HepG2 (cell line): ENCODE measurements around the gene PLXNB2. TPM values are rescaled to one million over a fixed set of nuclear protein-coding genes. Genes with fewer than 3 reads are reported as not detected.

ENCODE experiments used
- ATAC-seq: fragments of 200-7000 bp; cut with Tn5 transposase; 3 replicates; pipeline ENCODE4 v1.9.1; 2020; ENCODE audit warnings: mild to moderate bottlenecking, moderate library complexity
- BruUV-seq: library from RNA; stranded (reverse); fragments of 400-500 nt; replicated peaks from 2 replicates; lab custom pipeline; 2021; lab: Mats Ljungman, UMichigan
- CTCF ChIA-PET: fragments of 300-600 bp; formaldehyde crosslinking; extraction: SDS; loops from one replicate; lab custom pipeline; 2021; ENCODE audit warnings: low total read pairs, inconsistent platforms, low intra/inter-chr PET ratio; lab: Yijun Ruan, JAX
- POLR2A ChIA-PET: fragments of 350-600 bp; sonication (Branson Sonifier 250); formaldehyde crosslinking; loops from one replicate; lab custom pipeline; 2020; ENCODE audit warnings: antibody characterized with exemption, inconsistent platforms; lab: Yijun Ruan, JAX
- DNase-seq: peaks from one replicate; pipeline ENCODE4 v3.0.0-alpha.2; 2015; ENCODE audit warnings: low spot score
- FAIRE-seq: peaks from 3 replicates; lab custom pipeline; 2011; peaks lifted over from hg19 to GRCh38; lab: Jason Lieb, UNC
- H2AFZ ChIP-seq: one replicate; pipeline ENCODE4 v1.6.1; 2011; ENCODE audit warnings: low read length, inconsistent platforms
- H3K27ac ChIP-seq: fragments of 300-600 bp; 3 replicates; pipeline ENCODE4 v1.8.0; 2011; ENCODE audit warnings: mixed run types, mild to moderate bottlenecking, mixed read lengths, low read length, inconsistent platforms; ENCODE audit not compliant: insufficient read depth; ENCODE audit errors: extremely low read length
- H3K27me3 ChIP-seq, 2 experiments: fragments of 200-600 bp in 1 of 2; 2 replicates in 1 of 2; 3 replicates in 1 of 2; pipeline versions ENCODE4 v1.6.0 to v1.8.0; 2011; ENCODE audit warnings: low read length in 2 of 2, mild to moderate bottlenecking in 2 of 2, moderate library complexity in 2 of 2, inconsistent platforms in 1 of 2; ENCODE audit not compliant: insufficient read depth in 2 of 2, control insufficient read depth in 1 of 2
- H3K36me3 ChIP-seq, 2 experiments: fragments of 200-600 bp in 1 of 2; replicated peaks in 1 of 2; 2 replicates in 1 of 2; 3 replicates in 1 of 2; pipeline versions ENCODE4 v1.5.1 to v1.8.0; 2011; ENCODE audit warnings: low read length in 2 of 2, inconsistent platforms in 1 of 2; ENCODE audit not compliant: insufficient read depth in 2 of 2, control insufficient read depth in 1 of 2
- H3K4me1 ChIP-seq: 2 replicates; pipeline ENCODE4 v1.5.1; 2012; ENCODE audit warnings: low read length, inconsistent platforms; ENCODE audit not compliant: insufficient read depth
- H3K4me2 ChIP-seq: 2 replicates; pipeline ENCODE4 v1.6.0; 2011; ENCODE audit warnings: low read depth, low read length, inconsistent platforms
- H3K4me3 ChIP-seq, 3 experiments: fragments of 200-600 bp in 1 of 3; sonication (generic), shearing (Covaris generic) in 1 of 3; replicated peaks in 1 of 3; 2 replicates each; pipeline ENCODE4 v1.5.1; 2011 to 2016; ENCODE audit warnings: low read length in 3 of 3, inconsistent platforms in 2 of 3, low read depth in 2 of 3, mild to moderate bottlenecking in 2 of 3, control low read depth in 1 of 3, mixed read lengths in 1 of 3; ENCODE audit not compliant: insufficient read depth in 1 of 3
- H3K79me2 ChIP-seq: one replicate; pipeline ENCODE4 v1.6.1; 2011; ENCODE audit warnings: low read length, inconsistent platforms; ENCODE audit not compliant: insufficient read depth
- H3K9ac ChIP-seq: 2 replicates; pipeline ENCODE4 v1.6.0; 2011; ENCODE audit warnings: mild to moderate bottlenecking, low read depth, low read length, inconsistent platforms; ENCODE audit not compliant: insufficient read depth
- H3K9me3 ChIP-seq: 2 replicates; pipeline ENCODE4 v1.5.1; 2012; ENCODE audit warnings: mild to moderate bottlenecking, low read length
- H4K20me1 ChIP-seq: 2 replicates; pipeline ENCODE4 v1.6.0; 2011; ENCODE audit warnings: inconsistent platforms, mild to moderate bottlenecking, low read length, moderate library complexity; ENCODE audit not compliant: insufficient read depth
- DNMT1 ChIP-seq: sonication (generic); formaldehyde crosslinking; IDR thresholded peaks from 2 replicates; pipeline ENCODE4 v1.5.1; 2020; ENCODE audit warnings: mild to moderate bottlenecking, missing genetic modification reagents
- ELF1 ChIP-seq: sonication (generic); formaldehyde crosslinking; IDR thresholded peaks from 2 replicates; pipeline ENCODE4 v1.4.0; 2020; ENCODE audit warnings: missing genetic modification reagents
- ELK4 ChIP-seq: sonication (generic); formaldehyde crosslinking; IDR thresholded peaks from 2 replicates; pipeline ENCODE4 v1.9.0; 2021; ENCODE audit warnings: missing genetic modification reagents, borderline replicate concordance
- HMG20B ChIP-seq: conservative IDR thresholded peaks from 2 replicates; pipeline ENCODE4 v1.6.1; 2016; ENCODE audit warnings: missing genetic modification reagents, missing compliant biosample characterization
- HOXA5 ChIP-seq: sonication (generic); formaldehyde crosslinking; IDR thresholded peaks from 2 replicates; pipeline ENCODE4 v1.4.0; 2020; ENCODE audit warnings: missing genetic modification reagents
- MBD4 ChIP-seq: IDR thresholded peaks from 2 replicates; pipeline ENCODE4 v1.6.1; 2012; ENCODE audit warnings: low read length, inconsistent platforms, borderline replicate concordance
- THYN1 ChIP-seq: sonication (generic); formaldehyde crosslinking; IDR thresholded peaks from 2 replicates; pipeline ENCODE4 v1.8.1; 2023; ENCODE audit warnings: low read depth, mild to moderate bottlenecking, moderate library complexity, missing genetic modification reagents, borderline replicate concordance
- ZNF138 ChIP-seq: sonication (generic); formaldehyde crosslinking; IDR thresholded peaks from 2 replicates; pipeline ENCODE4 v1.5.0; 2020; ENCODE audit warnings: mild to moderate bottlenecking, low read depth, missing genetic modification reagents
- ZNF335 ChIP-seq: sonication (generic); formaldehyde crosslinking; IDR thresholded peaks from 2 replicates; pipeline ENCODE4 v1.4.0; 2020; ENCODE audit warnings: missing genetic modification reagents
- ZNF33A ChIP-seq: sonication (generic); formaldehyde crosslinking; IDR thresholded peaks from 2 replicates; pipeline ENCODE4 v1.5.1; 2020; ENCODE audit warnings: missing genetic modification reagents, mild to moderate bottlenecking, moderate library complexity, borderline replicate concordance
- ZNF484 ChIP-seq: sonication (generic); formaldehyde crosslinking; IDR thresholded peaks from 2 replicates; pipeline ENCODE4 v1.5.1; 2020; ENCODE audit warnings: mild to moderate bottlenecking, low read depth, missing genetic modification reagents, borderline replicate concordance
- ZNF496 ChIP-seq: sonication (generic); formaldehyde crosslinking; IDR thresholded peaks from 2 replicates; pipeline ENCODE4 v1.8.1; 2023; ENCODE audit warnings: mild to moderate bottlenecking, moderate library complexity, missing genetic modification reagents; ENCODE audit not compliant: insufficient replicate concordance
- WGBS: methylation state at CpG from one replicate; pipeline ENCODE4 v1.1.6; 2017; ENCODE audit warnings: low lambda C conversion rate; 5-methylcytosine and 5-hydroxymethylcytosine counted together
- in situ Hi-C: cut with HindIII; loops from 2 replicates; pipeline ENCODE4 v1.10.0; 2017; ENCODE audit warnings: low pct_unique_long_range_greater_than_20kb; ENCODE audit not compliant: extremely low pct_ligation_motif_present
- intact Hi-C: fragments of 100-400 bp; cut with micrococcal nuclease; formaldehyde crosslinking; loops from one replicate; pipeline ENCODE4 v1.10.0; 2022; ENCODE audit not compliant: unreplicated experiment
- polyA plus RNA-seq, 8 experiments: library from polyadenylated mRNA; depleted of rRNA in 3 of 8; stranded (reverse) in 7 of 8; unstranded in 1 of 8; fragments of >200 nt; fragmentation: Illumina TruSeq in 4 of 8; extraction: Trizol in 4 of 8; gene quantifications; 2 replicates each; pipeline versions ENCODE4 v1.2.1 to v1.2.3, GENCODE V29; 2011 to 2016; ENCODE audit warnings: low read depth in 4 of 8, missing spikeins in 1 of 8, mixed read lengths in 1 of 8; ENCODE audit not compliant: insufficient read depth in 1 of 8
- total RNA-seq, 5 experiments: library from RNA; depleted of rRNA; stranded (reverse); fragments of >200 nt; fragmentation: Illumina TruSeq; extraction: Trizol; gene quantifications; 2 replicates each; pipeline ENCODE4 v1.2.3, GENCODE V29; 2016; ENCODE audit warnings: low read depth in 1 of 5
- TF ChIP-seq, protein P1 (sequence below), 2 experiments: IDR thresholded peaks; 2 replicates each; pipeline ENCODE4 v1.6.1; 2011 to 2012; ENCODE audit warnings: low read length in 2 of 2, borderline replicate concordance in 1 of 2, low read depth in 1 of 2, mild to moderate bottlenecking in 1 of 2, moderate library complexity in 1 of 2

Gene PLXNB2
- total and polyA plus RNA-seq, 2 of the 13 experiments (the other 11 are each of a cell fraction or from before 2014, with no cell fraction given) = 32.6 to 68.9 TPM

- Histone ChIP-seq H4K20me1 (peaks cover 7% of the 10 kb centered on the region; the same call in 1 of the 2 replicates), H3K27me3 (peaks cover 21 to 68% of the 10 kb centered on the region in 2 experiments), H3K4me3 (no peak overlapping the region), H3K4me2 (no peak overlapping the region), H3K36me3 (no peaks in the 10 kb centered on the region), H3K4me1 (peaks cover 51% of the 10 kb centered on the region), H3K9me3 (no peaks in the 10 kb centered on the region), H3K79me2 (no peaks in the 10 kb centered on the region), H3K9ac (no peak overlapping the region), H3K27ac (no peak overlapping the region), H2AFZ (no peak overlapping the region)
- in situ Hi-C loops = no loop called here
- 77% methylated on average over 15 of the region's 37 CpGs for WGBS
- ATAC-seq (no peak), DNase-seq (no peak), FAIRE-seq (no peak)
- TF ChIP-seq DNMT1 (CRISPR knock-in tag) (no peak), ELF1 (CRISPR knock-in tag) (no peak), THYN1 (CRISPR knock-in tag) (no peak), MBD4 (no peak), ZNF33A (no peak), ZNF496 (no peak), HOXA5 (no peak), ZNF335 (CRISPR knock-in tag) (no peak)
- POLR2A ChIA-PET = interaction anchor here (1.3 to 1.5 kb wide), 2 partner anchors 16 to 62 kb away, joined by 4 to 6 read pairs; partner anchors contain the start of gene HDAC10
- no TSS peak for BruUV-seq
- intact Hi-C loops = no loop called here
- CTCF ChIA-PET = no interaction called here
These were observed 40.5 kb downstream of the PLXNB2 start for GRCh38 chr22:50266994-50267393.

- Histone ChIP-seq H3K4me1 (peaks cover 45% of the 10 kb centered on the region), H3K36me3 (no peaks in the 10 kb centered on the region), H3K4me3 (no peak overlapping the region), H3K4me2 (no peak overlapping the region), H3K9ac (no peak overlapping the region), H2AFZ (no peak overlapping the region), H3K79me2 (no peaks in the 10 kb centered on the region), H4K20me1 (peaks cover 4% of the 10 kb centered on the region; the same call in 1 of the 2 replicates), H3K27ac (no peak overlapping the region), H3K27me3 (peaks cover 19 to 57% of the 10 kb centered on the region in 2 experiments), H3K9me3 (no peaks in the 10 kb centered on the region)
- ChIA-PET POLR2A (no interaction called here), CTCF (no interaction called here)
- in situ Hi-C loops = no loop called here
- WGBS = 20% methylated on average over 4 of the region's 15 CpGs
- no peak for ATAC-seq
- intact Hi-C loops = no loop called here
- TF ChIP-seq HMG20B (CRISPR knock-in tag) (no peak), ZNF138 (no peak), ZNF484 (CRISPR knock-in tag) (no peak), ELK4 (CRISPR knock-in tag) (no peak)
- TF ChIP-seq, protein P1, sequence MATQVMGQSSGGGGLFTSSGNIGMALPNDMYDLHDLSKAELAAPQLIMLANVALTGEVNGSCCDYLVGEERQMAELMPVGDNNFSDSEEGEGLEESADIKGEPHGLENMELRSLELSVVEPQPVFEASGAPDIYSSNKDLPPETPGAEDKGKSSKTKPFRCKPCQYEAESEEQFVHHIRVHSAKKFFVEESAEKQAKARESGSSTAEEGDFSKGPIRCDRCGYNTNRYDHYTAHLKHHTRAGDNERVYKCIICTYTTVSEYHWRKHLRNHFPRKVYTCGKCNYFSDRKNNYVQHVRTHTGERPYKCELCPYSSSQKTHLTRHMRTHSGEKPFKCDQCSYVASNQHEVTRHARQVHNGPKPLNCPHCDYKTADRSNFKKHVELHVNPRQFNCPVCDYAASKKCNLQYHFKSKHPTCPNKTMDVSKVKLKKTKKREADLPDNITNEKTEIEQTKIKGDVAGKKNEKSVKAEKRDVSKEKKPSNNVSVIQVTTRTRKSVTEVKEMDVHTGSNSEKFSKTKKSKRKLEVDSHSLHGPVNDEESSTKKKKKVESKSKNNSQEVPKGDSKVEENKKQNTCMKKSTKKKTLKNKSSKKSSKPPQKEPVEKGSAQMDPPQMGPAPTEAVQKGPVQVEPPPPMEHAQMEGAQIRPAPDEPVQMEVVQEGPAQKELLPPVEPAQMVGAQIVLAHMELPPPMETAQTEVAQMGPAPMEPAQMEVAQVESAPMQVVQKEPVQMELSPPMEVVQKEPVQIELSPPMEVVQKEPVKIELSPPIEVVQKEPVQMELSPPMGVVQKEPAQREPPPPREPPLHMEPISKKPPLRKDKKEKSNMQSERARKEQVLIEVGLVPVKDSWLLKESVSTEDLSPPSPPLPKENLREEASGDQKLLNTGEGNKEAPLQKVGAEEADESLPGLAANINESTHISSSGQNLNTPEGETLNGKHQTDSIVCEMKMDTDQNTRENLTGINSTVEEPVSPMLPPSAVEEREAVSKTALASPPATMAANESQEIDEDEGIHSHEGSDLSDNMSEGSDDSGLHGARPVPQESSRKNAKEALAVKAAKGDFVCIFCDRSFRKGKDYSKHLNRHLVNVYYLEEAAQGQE (IDR thresholded peaks at IDR 0.05; ENCODE audit: borderline replicate concordance in 1 of 2, low read depth in 1 of 2, low read length in 2 of 2) = peak; percentile 24 to 43; a peak in 3 of 4 replicates
- no peak for DNase-seq
- FAIRE-seq = no peak
- BruUV-seq = no TSS peak
These were observed 42.3 kb downstream of the PLXNB2 start for GRCh38 chr22:50264946-50265669.
